ENCODE results near the gene HM13. TPM values are rescaled to one million over a fixed set of nuclear protein-coding genes. Genes with fewer than 3 reads are reported as not detected.
A peak's percentile ranks its signal among the peaks of the same experiment; 100 is the strongest.

Gene HM13
- total and polyA plus RNA-seq, 4 donors, result 57.6 to 210 (median 99.1) TPM

DNA sequence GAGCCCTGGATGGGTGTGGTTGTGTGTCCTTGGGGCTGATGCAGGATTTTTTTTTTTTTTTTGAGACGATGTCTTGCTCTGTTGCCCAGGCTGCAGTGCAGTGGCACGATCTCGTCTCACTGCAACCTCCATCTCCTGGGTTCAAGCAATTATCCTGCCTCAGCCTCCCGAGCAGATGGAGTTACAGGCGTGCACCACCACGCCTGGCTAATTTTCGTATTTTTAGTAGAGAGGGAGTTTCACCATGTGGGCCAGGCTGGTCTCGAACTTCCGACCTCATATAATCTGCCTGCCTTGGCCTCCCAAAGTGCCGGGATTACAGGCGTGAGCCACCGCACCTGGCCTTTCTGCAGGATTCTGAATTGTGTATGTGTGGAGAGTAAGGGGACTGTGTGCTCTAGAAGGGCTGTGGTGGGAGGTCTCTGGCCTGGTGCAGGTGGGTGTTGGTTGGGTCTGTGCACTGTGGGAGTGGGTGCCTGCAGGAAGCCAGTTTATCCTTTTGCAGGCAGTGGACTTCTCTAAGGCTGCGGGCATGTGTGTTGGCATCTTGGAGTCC, 79.8 kb downstream of the HM13 start:
- no peak overlapping the region for H3K4me3 ChIP-seq (ENCODE audit: low read depth in 1 of 3, low read length in 3 of 3)
- no peak for DNase-seq (ENCODE audit: low spot score)

DNA sequence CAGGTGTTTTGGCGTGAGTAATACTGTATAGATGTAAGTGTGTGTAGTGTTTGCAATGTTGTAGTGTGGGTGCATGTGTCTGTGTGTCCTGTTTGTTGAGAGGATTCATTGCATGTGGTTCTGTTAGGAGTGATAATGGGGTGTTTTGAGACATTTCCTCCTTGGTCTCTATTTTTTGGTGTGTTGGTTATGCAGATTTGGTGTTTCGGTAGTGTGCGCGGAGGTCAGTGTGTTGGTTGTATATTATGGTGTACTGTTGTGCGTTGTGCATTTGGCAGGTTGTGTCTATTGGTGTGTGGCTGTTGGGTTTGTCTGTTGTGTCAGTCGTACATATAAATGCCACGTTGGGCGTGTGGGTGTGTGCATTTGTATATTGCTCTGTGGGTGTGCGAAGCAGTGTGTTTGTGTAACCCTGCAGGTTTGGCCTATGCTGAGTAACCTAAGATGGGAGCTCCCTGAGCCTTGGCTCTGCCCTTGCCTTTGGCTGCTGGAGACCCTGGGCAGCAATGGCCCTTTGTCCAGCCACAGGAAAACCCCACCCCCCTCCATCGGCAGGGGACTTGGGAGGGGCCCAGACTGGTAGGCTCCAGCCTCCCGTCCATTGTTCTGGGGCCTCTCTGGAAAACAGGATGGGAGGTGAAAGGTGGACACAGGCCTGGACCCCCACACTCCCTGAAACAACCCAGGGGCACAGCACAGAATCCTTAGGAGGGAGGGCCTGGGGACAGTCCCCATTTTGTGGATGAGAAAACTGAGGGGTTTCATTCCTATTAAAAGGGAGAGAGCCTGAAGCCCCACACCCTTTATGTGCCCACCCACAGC, 80.5 kb downstream of the HM13 start:
- Histone ChIP-seq H3K4me3 (ENCODE audit: low read depth in 1 of 3, low read length in 3 of 3) (no peak overlapping the region), H3K9me3 (ENCODE audit: control insufficient read depth in 4 of 4, low read length in 3 of 4) (no peaks in the 10 kb centered on the region), H3K36me3 (ENCODE audit: control insufficient read depth in 4 of 4, insufficient read depth in 3 of 4, low read depth in 1 of 4, low read length in 3 of 4) (no peaks in the 10 kb centered on the region), H3K9ac (ENCODE audit: low read depth in 1 of 2, low read length in 2 of 2) (no peak overlapping the region), H3K27ac (ENCODE audit: low read depth in 1 of 2, low read length in 2 of 2) (peak overlapping the region in 1 of 2 donors; percentile 41), H3K4me1 (ENCODE audit: control insufficient read depth in 4 of 4, insufficient read depth in 4 of 4, low read length in 3 of 4) (peaks cover 8 to 21% (median 13%) of the 10 kb centered on the region in 4 donors), H3K27me3 (ENCODE audit: control insufficient read depth in 4 of 4, insufficient read depth in 4 of 4, low read length in 3 of 4) (no peaks in the 10 kb centered on the region)
- TF ChIP-seq NR2F2 (IDR thresholded peaks at IDR 0.05) (peak; percentile 75), GABPA (IDR thresholded peaks at IDR 0.05 in 1 of 2, conservative IDR thresholded peaks at IDR 0.05 in 1 of 2) (no peak), SP1 (IDR thresholded peaks at IDR 0.05) (peak; percentile 30)
- TF ChIP-seq, protein P1, sequence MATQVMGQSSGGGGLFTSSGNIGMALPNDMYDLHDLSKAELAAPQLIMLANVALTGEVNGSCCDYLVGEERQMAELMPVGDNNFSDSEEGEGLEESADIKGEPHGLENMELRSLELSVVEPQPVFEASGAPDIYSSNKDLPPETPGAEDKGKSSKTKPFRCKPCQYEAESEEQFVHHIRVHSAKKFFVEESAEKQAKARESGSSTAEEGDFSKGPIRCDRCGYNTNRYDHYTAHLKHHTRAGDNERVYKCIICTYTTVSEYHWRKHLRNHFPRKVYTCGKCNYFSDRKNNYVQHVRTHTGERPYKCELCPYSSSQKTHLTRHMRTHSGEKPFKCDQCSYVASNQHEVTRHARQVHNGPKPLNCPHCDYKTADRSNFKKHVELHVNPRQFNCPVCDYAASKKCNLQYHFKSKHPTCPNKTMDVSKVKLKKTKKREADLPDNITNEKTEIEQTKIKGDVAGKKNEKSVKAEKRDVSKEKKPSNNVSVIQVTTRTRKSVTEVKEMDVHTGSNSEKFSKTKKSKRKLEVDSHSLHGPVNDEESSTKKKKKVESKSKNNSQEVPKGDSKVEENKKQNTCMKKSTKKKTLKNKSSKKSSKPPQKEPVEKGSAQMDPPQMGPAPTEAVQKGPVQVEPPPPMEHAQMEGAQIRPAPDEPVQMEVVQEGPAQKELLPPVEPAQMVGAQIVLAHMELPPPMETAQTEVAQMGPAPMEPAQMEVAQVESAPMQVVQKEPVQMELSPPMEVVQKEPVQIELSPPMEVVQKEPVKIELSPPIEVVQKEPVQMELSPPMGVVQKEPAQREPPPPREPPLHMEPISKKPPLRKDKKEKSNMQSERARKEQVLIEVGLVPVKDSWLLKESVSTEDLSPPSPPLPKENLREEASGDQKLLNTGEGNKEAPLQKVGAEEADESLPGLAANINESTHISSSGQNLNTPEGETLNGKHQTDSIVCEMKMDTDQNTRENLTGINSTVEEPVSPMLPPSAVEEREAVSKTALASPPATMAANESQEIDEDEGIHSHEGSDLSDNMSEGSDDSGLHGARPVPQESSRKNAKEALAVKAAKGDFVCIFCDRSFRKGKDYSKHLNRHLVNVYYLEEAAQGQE (IDR thresholded peaks at IDR 0.05), result no peak
- WGBS, result 85% methylated on average over 11 of the region's 11 CpGs
- DNase-seq (ENCODE audit: low spot score), result no peak

More for the DNA sequence above, 79.8 kb downstream of the HM13 start:
- 87% methylated on average over 13 of the region's 13 CpGs for WGBS
- Histone ChIP-seq H3K27ac (ENCODE audit: low read depth in 1 of 2, low read length in 2 of 2) (peak overlapping the region in 1 of 2 donors; percentile 71), H3K4me1 (ENCODE audit: control insufficient read depth in 4 of 4, insufficient read depth in 4 of 4, low read length in 3 of 4) (peaks cover 8 to 21% (median 13%) of the 10 kb centered on the region in 4 donors), H3K9ac (ENCODE audit: low read depth in 1 of 2, low read length in 2 of 2) (no peak overlapping the region), H3K36me3 (ENCODE audit: control insufficient read depth in 4 of 4, insufficient read depth in 3 of 4, low read depth in 1 of 4, low read length in 3 of 4) (no peaks in the 10 kb centered on the region), H3K27me3 (ENCODE audit: control insufficient read depth in 4 of 4, insufficient read depth in 4 of 4, low read length in 3 of 4) (no peaks in the 10 kb centered on the region), H3K9me3 (ENCODE audit: control insufficient read depth in 4 of 4, low read length in 3 of 4) (no peaks in the 10 kb centered on the region)
- TF ChIP-seq YY1 (IDR thresholded peaks at IDR 0.05), result peak; percentile 1
- TF ChIP-seq TAF1 (conservative IDR thresholded peaks at IDR 0.05), result no peak

DNA sequence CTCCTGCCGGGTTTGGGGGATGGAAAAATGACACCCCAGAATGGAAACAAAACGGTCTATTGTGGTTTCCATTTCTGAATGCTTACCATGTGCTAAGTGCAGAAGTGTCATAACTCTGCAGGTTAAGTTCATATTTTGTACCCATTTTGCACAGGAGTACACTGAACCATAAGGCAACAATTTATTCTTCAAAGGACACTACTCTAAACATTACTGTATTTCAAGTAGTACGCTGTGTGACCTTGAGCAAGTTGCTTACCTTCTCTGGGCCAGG, 81.1 kb downstream of the HM13 start:
- TF ChIP-seq, protein P2, sequence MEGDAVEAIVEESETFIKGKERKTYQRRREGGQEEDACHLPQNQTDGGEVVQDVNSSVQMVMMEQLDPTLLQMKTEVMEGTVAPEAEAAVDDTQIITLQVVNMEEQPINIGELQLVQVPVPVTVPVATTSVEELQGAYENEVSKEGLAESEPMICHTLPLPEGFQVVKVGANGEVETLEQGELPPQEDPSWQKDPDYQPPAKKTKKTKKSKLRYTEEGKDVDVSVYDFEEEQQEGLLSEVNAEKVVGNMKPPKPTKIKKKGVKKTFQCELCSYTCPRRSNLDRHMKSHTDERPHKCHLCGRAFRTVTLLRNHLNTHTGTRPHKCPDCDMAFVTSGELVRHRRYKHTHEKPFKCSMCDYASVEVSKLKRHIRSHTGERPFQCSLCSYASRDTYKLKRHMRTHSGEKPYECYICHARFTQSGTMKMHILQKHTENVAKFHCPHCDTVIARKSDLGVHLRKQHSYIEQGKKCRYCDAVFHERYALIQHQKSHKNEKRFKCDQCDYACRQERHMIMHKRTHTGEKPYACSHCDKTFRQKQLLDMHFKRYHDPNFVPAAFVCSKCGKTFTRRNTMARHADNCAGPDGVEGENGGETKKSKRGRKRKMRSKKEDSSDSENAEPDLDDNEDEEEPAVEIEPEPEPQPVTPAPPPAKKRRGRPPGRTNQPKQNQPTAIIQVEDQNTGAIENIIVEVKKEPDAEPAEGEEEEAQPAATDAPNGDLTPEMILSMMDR (IDR thresholded peaks at IDR 0.05; ENCODE audit: low read depth, low read length, missing input control), result no peak
- TF ChIP-seq, protein P3, sequence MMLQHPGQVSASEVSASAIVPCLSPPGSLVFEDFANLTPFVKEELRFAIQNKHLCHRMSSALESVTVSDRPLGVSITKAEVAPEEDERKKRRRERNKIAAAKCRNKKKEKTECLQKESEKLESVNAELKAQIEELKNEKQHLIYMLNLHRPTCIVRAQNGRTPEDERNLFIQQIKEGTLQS (IDR thresholded peaks at IDR 0.05), result no peak
- TF ChIP-seq SP1 (IDR thresholded peaks at IDR 0.05) (no peak), GABPA (IDR thresholded peaks at IDR 0.05 in 1 of 2, conservative IDR thresholded peaks at IDR 0.05 in 1 of 2) (no peak), TAF1 (conservative IDR thresholded peaks at IDR 0.05) (no peak), HNF4A (conservative IDR thresholded peaks at IDR 0.05) (no peak), RAD21 (IDR thresholded peaks at IDR 0.05) (no peak), FOXA2 (IDR thresholded peaks at IDR 0.05) (no peak)
- TF ChIP-seq, protein P4, sequence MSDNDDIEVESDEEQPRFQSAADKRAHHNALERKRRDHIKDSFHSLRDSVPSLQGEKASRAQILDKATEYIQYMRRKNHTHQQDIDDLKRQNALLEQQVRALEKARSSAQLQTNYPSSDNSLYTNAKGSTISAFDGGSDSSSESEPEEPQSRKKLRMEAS (IDR thresholded peaks at IDR 0.05), result no peak
- TF ChIP-seq, protein P1 (IDR thresholded peaks at IDR 0.05), result no peak
- WGBS, result 84% methylated on average over 3 of the region's 3 CpGs
- H3K36me3 ChIP-seq (ENCODE audit: control insufficient read depth in 4 of 4, insufficient read depth in 3 of 4, low read depth in 1 of 4, low read length in 3 of 4), result no peaks in the 10 kb centered on the region
- no peak overlapping the region for H3K4me3 ChIP-seq (ENCODE audit: low read depth in 1 of 3, low read length in 3 of 3)
- peak overlapping the region in 1 of 2 donors; percentile 48 for H3K27ac ChIP-seq (ENCODE audit: low read depth in 1 of 2, low read length in 2 of 2)
- DNase-seq (ENCODE audit: low spot score), result no peak
- peaks cover 8 to 21% (median 13%) of the 10 kb centered on the region in 4 donors for H3K4me1 ChIP-seq (ENCODE audit: control insufficient read depth in 4 of 4, insufficient read depth in 4 of 4, low read length in 3 of 4)
- H3K9ac ChIP-seq (ENCODE audit: low read depth in 1 of 2, low read length in 2 of 2), result no peak overlapping the region
- H3K9me3 ChIP-seq (ENCODE audit: control insufficient read depth in 4 of 4, low read length in 3 of 4), result no peaks in the 10 kb centered on the region
- H3K27me3 ChIP-seq (ENCODE audit: control insufficient read depth in 4 of 4, insufficient read depth in 4 of 4, low read length in 3 of 4), result no peaks in the 10 kb centered on the region

Data from liver (tissue), 9 donors.